Pulmonary artery endothelial cell (primary cell): Measurements from ENCODE around the gene DCDC1. TPM values are rescaled to one million over a fixed set of nuclear protein-coding genes. Genes with fewer than 3 reads are reported as not detected.

ENCODE experiments used
- DNase-seq: peaks from one replicate; pipeline ENCODE4 v3.0.0-alpha.2; 2011; ENCODE audit warnings: low read depth, low spot score
- total RNA-seq: library from RNA; depleted of rRNA; stranded (reverse); fragments of >200 nt; gene quantifications from 2 replicates; pipeline ENCODE4 v1.2.3, GENCODE V29; 2014

DCDC1 gene
- total RNA-seq, 1 donor from 2014 or later: 0.07 TPM

- DNase-seq: no peak
Measured at GRCh38 chr11:31233425-31233824, 136.1 kb downstream of the DCDC1 start.

DNA sequence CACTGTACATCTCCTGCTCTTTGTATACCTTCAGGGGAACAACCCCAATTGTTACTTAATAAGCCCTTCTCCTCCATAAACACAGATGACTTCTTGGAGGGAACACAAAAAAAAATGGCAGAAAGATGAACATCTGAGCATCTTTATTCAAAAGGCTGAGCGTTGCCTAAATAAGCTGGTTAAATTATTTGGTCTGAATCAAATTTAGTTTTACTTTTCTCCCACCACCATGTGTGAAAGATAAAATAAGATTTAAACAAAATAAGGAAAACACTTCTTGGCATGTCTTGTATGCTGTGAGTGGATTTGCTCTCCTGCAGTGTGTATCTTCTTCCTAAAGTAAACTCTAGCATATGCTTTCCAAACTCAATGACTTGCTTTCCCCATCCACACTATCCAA lies 137.9 kb downstream of the DCDC1 start:
- DNase-seq: no peak

DNA sequence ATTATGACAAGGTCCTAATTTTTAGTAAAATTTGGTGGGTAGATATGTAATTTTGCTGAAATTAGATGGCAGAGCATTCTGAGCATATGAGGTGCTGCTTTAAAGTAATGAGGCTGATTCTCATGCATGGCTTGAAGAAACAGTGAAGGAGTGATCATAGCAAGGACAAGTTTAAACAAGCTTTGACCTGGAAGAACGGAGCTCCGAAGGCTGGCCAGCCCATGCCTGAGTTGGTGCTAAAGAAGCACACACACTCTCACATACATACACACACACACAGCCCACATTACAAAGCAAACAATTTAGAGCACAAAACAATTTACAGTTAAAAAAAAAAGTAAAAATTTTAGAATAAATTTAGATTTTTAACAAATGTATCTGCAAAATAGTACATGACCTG lies 150.7 kb downstream of the DCDC1 start:
- no peak for DNase-seq

GRCh38 chr11:31214372-31214771 lies 155.2 kb downstream of the DCDC1 start:
- no peak for DNase-seq

- no peak for DNase-seq
Measured at GRCh38 chr11:31199378-31199777, 170.2 kb downstream of the DCDC1 start.

DNA sequence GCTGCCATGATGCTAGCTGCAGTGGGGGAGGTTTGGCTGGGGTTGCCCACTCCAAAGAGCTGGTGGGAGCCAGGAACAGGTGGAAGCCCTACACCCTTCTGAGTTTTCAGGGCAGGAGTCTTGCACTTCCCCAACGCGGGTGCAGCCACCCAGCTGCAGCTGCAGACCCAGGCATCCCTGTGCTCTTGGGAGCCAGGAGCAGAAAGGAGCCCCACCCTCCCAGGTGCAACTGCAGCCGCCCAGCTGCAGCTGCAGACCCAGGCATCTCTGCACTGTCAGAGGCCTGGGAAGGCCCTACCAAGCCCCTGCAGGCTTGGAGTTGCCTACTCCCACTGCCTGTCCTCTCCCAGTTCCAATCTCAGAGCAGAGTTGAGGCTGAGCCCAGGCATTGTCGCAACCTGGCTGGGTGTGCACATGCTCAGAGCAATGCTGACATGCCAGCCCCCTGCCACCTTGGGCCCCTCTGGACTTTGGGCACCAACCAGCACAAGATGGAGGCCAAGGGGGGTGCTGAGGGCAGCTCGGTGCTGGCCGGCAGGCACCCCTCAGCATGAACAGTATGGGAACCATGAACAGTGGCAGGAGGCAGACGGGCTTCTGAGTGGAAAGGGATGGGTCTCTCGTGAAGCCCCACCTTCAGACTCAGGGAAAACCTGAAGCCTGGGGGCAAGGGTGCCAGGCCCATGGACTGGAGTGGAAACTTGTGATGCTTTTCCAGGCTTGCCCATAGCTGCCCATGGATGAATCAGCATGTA lies 195.4 kb downstream of the DCDC1 start:
- DNase-seq: no peak

DNA sequence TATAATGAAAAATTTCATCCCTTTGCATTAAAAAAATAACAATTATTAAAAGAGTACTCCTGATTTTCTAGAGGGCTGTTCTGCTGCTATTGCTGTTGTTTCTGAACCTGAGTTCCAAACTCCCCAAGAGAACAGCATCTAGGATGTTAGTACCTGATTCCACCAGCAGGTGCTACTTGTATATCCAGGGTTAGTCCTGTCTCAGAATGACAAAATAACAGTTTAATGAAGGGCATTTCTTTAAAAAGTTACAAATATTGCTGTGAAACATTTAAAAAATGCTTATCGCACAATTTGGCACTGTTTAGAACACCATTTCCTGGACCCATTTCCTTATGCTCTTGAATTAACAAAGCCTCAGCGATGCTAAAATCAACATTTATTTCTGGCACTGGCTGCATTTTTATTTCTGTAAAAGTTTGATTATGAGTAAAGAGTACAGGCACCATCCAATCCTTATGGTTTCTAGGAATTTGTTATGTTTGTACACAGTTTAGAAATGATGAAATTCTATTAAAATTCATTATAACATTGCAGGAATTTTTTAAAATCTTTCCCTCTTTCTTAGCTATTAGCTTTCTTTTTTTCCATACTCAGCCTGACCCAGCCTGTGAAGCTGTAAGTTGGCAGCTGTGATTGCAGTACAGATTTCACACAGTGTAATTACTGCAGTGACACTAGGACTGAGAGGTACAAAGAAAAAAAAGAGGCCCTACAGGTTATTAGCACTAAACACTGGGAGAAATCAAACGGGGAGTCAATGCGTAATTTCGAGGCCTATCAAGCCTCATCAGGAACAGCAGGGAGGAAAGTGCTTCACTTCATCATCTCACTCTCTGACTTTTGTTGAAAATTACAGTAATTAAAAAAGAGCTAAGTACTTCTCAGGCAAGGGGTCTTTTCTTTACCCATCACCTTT lies 208.8 kb downstream of the DCDC1 start:
- DNase-seq: no peak

DNA sequence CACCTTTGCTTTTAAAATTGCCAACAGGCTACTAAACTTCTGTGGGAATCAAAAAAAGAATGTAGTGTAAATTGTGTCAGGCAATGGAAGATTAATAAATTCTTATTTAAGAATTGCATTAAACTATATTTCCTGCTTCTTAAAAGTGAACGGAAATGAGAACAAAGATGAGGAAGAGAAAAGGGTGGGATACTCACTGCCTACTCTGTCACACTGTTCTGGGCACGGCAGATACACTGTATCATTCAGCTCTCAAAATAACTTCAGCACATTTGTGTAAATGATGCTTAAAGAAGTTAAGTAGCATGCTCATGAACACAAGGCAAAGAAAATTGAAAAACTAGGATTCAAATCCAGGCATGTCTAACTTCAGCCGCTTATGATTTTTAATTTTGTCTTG lies 218.7 kb downstream of the DCDC1 start:
- no peak for DNase-seq

GRCh38 chr11:31150011-31150410 lies 219.5 kb downstream of the DCDC1 start:
- DNase-seq: no peak

- DNase-seq: no peak
Measured at GRCh38 chr11:31141789-31142188, 227.8 kb downstream of the DCDC1 start.

DNA sequence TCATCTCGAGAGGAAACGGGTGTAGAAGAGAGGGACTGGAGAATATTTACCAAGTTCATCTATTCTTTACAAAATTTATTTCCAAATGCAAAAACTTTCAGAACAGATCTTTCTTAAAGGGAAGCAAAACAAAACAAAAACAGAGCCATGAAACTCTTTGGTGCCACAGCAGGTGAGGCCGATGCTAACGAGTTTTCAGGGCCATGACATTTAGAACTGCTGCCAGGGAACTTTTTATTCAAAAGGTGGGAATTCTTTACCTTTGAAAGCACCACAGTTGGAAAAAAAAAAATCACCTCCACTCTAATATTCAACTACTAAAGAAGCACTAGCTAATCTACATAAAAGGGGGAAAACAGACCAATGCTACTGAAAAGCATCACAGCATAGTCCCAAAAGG lies 230.1 kb downstream of the DCDC1 start:
- no peak for DNase-seq

- DNase-seq: no peak
Measured at GRCh38 chr11:31132531-31133421, 236.8 kb downstream of the DCDC1 start.

DNA sequence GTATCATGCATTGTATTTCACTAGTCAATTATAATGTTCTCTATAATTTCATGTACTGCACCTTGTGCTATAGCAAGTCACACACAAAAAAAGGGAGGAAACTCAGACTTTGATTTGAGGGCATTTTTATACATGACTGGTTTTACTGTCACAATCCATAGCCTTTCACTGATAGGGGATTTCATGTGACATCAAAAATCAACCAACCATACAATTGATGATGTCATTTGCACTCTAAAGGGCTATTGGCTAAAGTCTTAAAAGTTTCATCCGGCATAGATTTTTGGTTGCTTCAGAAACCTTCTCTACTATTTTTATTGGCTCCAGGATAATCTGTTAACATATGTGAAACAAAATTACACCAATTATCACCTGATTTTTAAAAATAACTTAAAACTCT lies 237.8 kb downstream of the DCDC1 start:
- DNase-seq: no peak

GRCh38 chr11:31127290-31127689 lies 242.2 kb downstream of the DCDC1 start:
- no peak for DNase-seq

DNA sequence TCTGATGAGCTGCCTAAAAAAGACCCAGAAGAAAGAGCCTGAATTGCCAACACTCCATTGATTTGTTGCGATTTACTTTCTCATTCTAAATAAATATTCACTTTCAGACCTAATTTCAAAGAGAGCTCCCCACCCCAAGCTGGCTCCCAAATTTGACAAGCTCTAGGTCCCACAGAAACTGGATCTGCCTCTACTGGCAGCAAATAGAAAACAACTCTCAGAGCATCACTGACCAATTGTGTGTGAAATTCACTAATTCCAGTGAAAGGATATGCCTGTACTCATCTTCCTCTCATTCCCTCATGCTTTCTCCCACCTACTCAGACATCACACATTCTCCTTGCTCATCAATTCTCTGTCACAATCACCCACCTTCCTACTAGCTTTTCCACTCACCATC lies 249.1 kb downstream of the DCDC1 start:
- DNase-seq: no peak

- no peak for DNase-seq
Measured at GRCh38 chr11:31118566-31118965, 251.0 kb downstream of the DCDC1 start.

DNA sequence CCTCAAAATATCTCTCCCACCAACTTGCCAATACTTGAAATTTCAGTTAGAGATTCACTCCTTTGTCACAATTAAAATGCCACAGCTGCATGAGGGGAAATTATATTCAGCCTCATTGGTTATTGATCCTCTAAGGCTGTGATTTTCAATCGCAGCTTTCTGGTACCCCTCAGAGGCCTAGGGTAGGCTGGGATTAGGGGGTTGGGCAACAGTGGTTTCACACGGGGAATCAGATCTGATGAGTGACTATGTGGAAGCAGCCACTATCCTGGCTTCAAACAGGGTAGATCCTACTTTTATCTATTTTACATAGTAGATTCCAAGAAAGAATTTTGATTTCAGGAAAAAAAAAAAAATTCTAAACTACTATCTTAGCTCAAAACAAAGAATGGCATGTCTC lies 252.5 kb downstream of the DCDC1 start:
- no peak for DNase-seq

DNA sequence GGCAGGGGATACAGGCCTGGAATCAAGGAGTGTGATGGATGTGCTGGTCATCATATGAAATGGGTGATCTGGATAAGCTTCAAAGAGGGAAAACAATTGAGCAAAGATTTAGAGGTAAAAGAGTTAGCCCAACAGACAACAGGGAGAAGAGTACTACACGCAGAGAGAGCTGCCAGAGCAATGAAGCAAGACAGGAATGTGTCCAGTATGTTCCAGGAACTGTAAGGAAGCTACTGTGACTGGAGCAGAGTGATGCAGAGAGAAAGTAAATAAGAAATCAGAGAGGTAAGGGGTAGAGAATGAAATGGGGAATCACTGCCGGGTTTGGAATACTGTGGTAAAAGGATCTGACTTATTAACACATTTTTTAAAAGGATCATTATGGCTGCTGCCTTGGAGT lies 255.1 kb downstream of the DCDC1 start:
- DNase-seq: no peak

DNA sequence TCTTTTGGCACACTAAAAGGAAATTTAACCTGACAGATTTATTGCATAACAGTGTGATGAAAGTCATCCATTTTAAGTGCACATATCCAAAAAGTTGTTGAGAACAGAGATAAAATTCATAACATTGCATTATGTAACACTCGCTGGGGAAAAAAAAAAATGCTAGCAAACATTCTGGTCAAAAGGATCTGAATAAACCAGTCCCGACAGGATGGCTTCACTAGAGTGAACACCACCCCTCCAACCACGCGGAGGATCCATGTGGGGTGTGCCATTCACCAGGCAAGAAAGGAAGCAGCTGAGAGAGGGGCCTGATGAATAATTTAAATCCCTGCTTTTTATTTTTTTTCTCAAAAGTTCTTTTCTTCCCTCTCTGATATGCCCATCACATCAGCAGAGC lies 258.7 kb downstream of the DCDC1 start:
- DNase-seq: no peak

DNA sequence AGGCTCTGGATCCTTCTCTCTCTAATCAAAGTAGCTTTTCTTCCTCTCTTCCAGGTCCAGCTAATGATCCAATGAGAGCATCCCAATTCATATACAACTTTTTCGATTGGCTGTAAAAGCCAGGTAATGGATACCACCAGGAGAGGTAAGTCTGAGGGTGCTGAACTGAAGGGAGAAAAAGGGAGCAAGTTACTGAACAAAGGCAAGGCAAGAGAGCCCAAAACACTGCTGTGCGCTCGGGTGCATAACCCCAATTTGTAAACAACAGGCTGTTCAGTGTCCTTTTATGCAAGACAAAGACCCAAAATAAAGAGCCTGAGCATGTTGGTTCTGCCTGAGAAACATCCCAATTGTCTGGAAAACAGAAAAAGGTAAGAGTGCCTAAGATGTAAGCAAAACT lies 260.1 kb downstream of the DCDC1 start:
- DNase-seq: no peak

DNA sequence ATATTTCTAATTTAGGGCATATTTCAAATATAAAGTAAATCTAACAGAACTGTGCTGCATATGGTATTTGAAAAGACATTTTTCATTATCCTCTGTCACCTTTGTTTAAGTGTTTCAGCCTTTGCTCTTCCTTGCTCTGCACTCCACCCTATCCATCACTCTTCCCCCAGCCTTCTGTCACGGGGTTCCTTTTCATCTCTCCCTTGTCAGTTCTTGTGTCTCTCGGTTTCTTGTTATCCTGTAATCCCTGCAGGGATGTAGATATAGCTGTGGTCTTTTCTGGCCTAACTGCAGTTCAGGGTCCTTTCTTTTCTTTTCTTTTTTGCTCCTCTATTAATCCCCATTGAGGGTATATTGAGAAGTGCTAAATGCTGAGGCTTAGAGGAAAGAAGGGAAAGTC lies 261.9 kb downstream of the DCDC1 start:
- no peak for DNase-seq
